Ishikawa (cell line): Measurements from ENCODE around the gene DOCK2.

Experiments
- CEBPB ChIP-seq: IDR thresholded peaks from 2 replicates; pipeline ENCODE4 v1.6.1; 2012
- CREB1 ChIP-seq: IDR thresholded peaks from 2 replicates; pipeline ENCODE4 v1.6.1; 2012; ENCODE audit warnings: low read depth
- EGR1 ChIP-seq: IDR thresholded peaks from 2 replicates; pipeline ENCODE4 v1.6.1; 2012
- EP300 ChIP-seq: IDR thresholded peaks from 2 replicates; pipeline ENCODE4 v1.6.1; 2012; ENCODE audit warnings: borderline replicate concordance
- FOXM1 ChIP-seq: IDR thresholded peaks from 2 replicates; pipeline ENCODE4 v1.6.1; 2012; ENCODE audit warnings: low read depth, borderline replicate concordance
- MAX ChIP-seq: IDR thresholded peaks from 2 replicates; pipeline ENCODE4 v1.6.1; 2012
- NFIC ChIP-seq: IDR thresholded peaks from 2 replicates; pipeline ENCODE4 v1.6.1; 2012
- RAD21 ChIP-seq: IDR thresholded peaks from 2 replicates; pipeline ENCODE4 v1.6.1; 2012; ENCODE audit warnings: low read depth
- REST ChIP-seq: IDR thresholded peaks from 2 replicates; pipeline ENCODE4 v1.6.1; 2012; ENCODE audit warnings: low read depth, mild to moderate bottlenecking
- TAF1 ChIP-seq: IDR thresholded peaks from 2 replicates; pipeline ENCODE4 v1.6.1; 2012; ENCODE audit warnings: low read depth, mild to moderate bottlenecking
- TCF12 ChIP-seq: IDR thresholded peaks from 2 replicates; pipeline ENCODE4 v1.6.1; 2012; ENCODE audit warnings: low read depth
- TEAD4 ChIP-seq: IDR thresholded peaks from 2 replicates; pipeline ENCODE4 v1.6.1; 2012
- USF1 ChIP-seq: IDR thresholded peaks from 2 replicates; pipeline ENCODE4 v1.6.1; 2012
- YY1 ChIP-seq: IDR thresholded peaks from 2 replicates; pipeline ENCODE4 v1.6.1; 2012; ENCODE audit warnings: low read depth
- ZBTB7A ChIP-seq: IDR thresholded peaks from 2 replicates; pipeline ENCODE4 v1.6.1; 2012; ENCODE audit warnings: low read depth

DOCK2 gene

GRCh38 chr5:169758886-169759285 lies 121.8 kb downstream of the DOCK2 start:
- no peak for TF ChIP-seq USF1
- TF ChIP-seq TCF12: no peak
- no peak for TF ChIP-seq NFIC

GRCh38 chr5:169760229-169760628 lies 123.2 kb downstream of the DOCK2 start:
- TF ChIP-seq EGR1 (no peak), EP300 (no peak), CEBPB (no peak), YY1 (no peak), FOXM1 (no peak), TCF12 (no peak), REST (no peak), MAX (no peak), USF1 (no peak), RAD21 (no peak), NFIC (no peak), TAF1 (no peak), ZBTB7A (no peak)

GRCh38 chr5:169762338-169763095 lies 125.4 kb downstream of the DOCK2 start:
- TF ChIP-seq TAF1: no peak
- no peak for TF ChIP-seq TCF12

GRCh38 chr5:169763376-169764017 lies 126.4 kb downstream of the DOCK2 start:
- TF ChIP-seq TEAD4 (no peak), FOXM1 (no peak), USF1 (no peak), TCF12 (no peak), TAF1 (no peak), REST (no peak), NFIC (no peak), MAX (no peak), RAD21 (no peak), CREB1 (no peak), YY1 (no peak), EP300 (no peak), ZBTB7A (no peak), CEBPB (no peak), EGR1 (no peak)

- TF ChIP-seq USF1 (no peak), MAX (no peak), TEAD4 (no peak), RAD21 (no peak), EP300 (no peak), CREB1 (no peak), YY1 (no peak), ZBTB7A (no peak), NFIC (no peak), REST (no peak), CEBPB (no peak), EGR1 (no peak), TCF12 (no peak)
Measured at GRCh38 chr5:169764018-169764378, 126.9 kb downstream of the DOCK2 start.
